H9 (cell line): ENCODE data around the gene CFAP57. TPM values are rescaled to one million over a fixed set of nuclear protein-coding genes. Genes with fewer than 3 reads are reported as not detected.
A peak's percentile ranks its signal among the peaks of the same experiment; 100 is the strongest.

Experiments
- DNase-seq: peaks from one replicate; pipeline ENCODE4 v3.0.0-alpha.2; 2017
- H2AFZ ChIP-seq: one replicate; pipeline ENCODE4 v1.6.1; 2013; ENCODE audit warnings: mild to moderate bottlenecking, low read length, control low read depth, moderate library complexity
- H2AK5ac ChIP-seq: 2 replicates; pipeline ENCODE4 v1.6.1; 2013; ENCODE audit warnings: low read length, control low read depth, mixed read lengths; ENCODE audit not compliant: insufficient read length
- H2BK120ac ChIP-seq: one replicate; pipeline ENCODE4 v1.6.1; 2013; ENCODE audit warnings: low read depth, mild to moderate bottlenecking, low read length, control low read depth, inconsistent platforms; ENCODE audit not compliant: poor library complexity, severe bottlenecking
- H2BK12ac ChIP-seq: 2 replicates; pipeline ENCODE4 v1.6.1; 2013; ENCODE audit warnings: low read length, control low read depth, mixed read lengths, low read depth; ENCODE audit not compliant: insufficient read length
- H2BK15ac ChIP-seq: 2 replicates; pipeline ENCODE4 v1.6.1; 2013; ENCODE audit warnings: low read depth, low read length, control low read depth
- H2BK20ac ChIP-seq: one replicate; pipeline ENCODE4 v1.6.1; 2013; ENCODE audit warnings: low read depth, mild to moderate bottlenecking, low read length, control low read depth, inconsistent platforms; ENCODE audit not compliant: poor library complexity, severe bottlenecking
- H2BK5ac ChIP-seq: 2 replicates; pipeline ENCODE4 v1.6.1; 2013; ENCODE audit warnings: low read length, control low read depth, mixed read lengths; ENCODE audit not compliant: insufficient read length
- H3K14ac ChIP-seq: 2 replicates; pipeline ENCODE4 v1.6.1; 2013; ENCODE audit warnings: low read length, control low read depth; ENCODE audit not compliant: insufficient read depth
- H3K18ac ChIP-seq: 2 replicates; pipeline ENCODE4 v1.6.1; 2013; ENCODE audit warnings: low read depth, mild to moderate bottlenecking, mixed read lengths, low read length, control low read depth; ENCODE audit not compliant: insufficient read length
- H3K23ac ChIP-seq: 2 replicates; pipeline ENCODE4 v1.6.1; 2013; ENCODE audit warnings: low read length, control low read depth, mixed read lengths, low read depth; ENCODE audit not compliant: insufficient read length
- H3K23me2 ChIP-seq: 2 replicates; pipeline ENCODE4 v1.6.1; 2013; ENCODE audit warnings: low read depth, mild to moderate bottlenecking, mixed read lengths, low read length, control low read depth; ENCODE audit not compliant: insufficient read length, poor library complexity, severe bottlenecking
- H3K27ac ChIP-seq: 2 replicates; pipeline ENCODE4 v1.5.1; 2013; ENCODE audit warnings: low read length, control low read depth, mixed read lengths, low read depth; ENCODE audit not compliant: insufficient read length
- H3K27me3 ChIP-seq: 2 replicates; pipeline ENCODE4 v1.6.1; 2013; ENCODE audit warnings: low read length, control low read depth, inconsistent platforms; ENCODE audit not compliant: insufficient read depth
- H3K4ac ChIP-seq: 2 replicates; pipeline ENCODE4 v1.6.1; 2013; ENCODE audit warnings: low read depth, mild to moderate bottlenecking, control low read depth, inconsistent platforms, low read length, moderate library complexity
- H3K4me1 ChIP-seq: 2 replicates; pipeline ENCODE4 v1.6.1; 2013; ENCODE audit warnings: low read length, control low read depth, inconsistent platforms; ENCODE audit not compliant: insufficient read depth
- H3K4me2 ChIP-seq: 2 replicates; pipeline ENCODE4 v1.6.1; 2013; ENCODE audit warnings: low read length, control low read depth, mixed read lengths; ENCODE audit not compliant: insufficient read length, insufficient read depth
- H3K56ac ChIP-seq: 2 replicates; pipeline ENCODE4 v1.6.1; 2013; ENCODE audit warnings: low read depth, mild to moderate bottlenecking, mixed read lengths, low read length, control low read depth; ENCODE audit not compliant: insufficient read length
- H3K79me1 ChIP-seq: 2 replicates; pipeline ENCODE4 v1.6.1; 2013; ENCODE audit warnings: low read depth, mild to moderate bottlenecking, moderate library complexity, low read length, control low read depth, inconsistent platforms; ENCODE audit not compliant: insufficient read depth, poor library complexity, severe bottlenecking
- H3K79me2 ChIP-seq: 2 replicates; pipeline ENCODE4 v1.6.1; 2013; ENCODE audit warnings: low read length, control low read depth, inconsistent platforms; ENCODE audit not compliant: insufficient read depth
- H3K9ac ChIP-seq: 2 replicates; pipeline ENCODE4 v1.6.1; 2013; ENCODE audit warnings: low read length, control low read depth, mixed read lengths; ENCODE audit not compliant: insufficient read length; ENCODE audit errors: extremely low read depth
- H3K9me3 ChIP-seq: one replicate; pipeline ENCODE4 v1.6.1; 2013; ENCODE audit warnings: low read depth, low read length, inconsistent platforms; ENCODE audit not compliant: control insufficient read depth
- H3T11ph ChIP-seq: one replicate; pipeline ENCODE4 v1.6.1; 2013; ENCODE audit warnings: mild to moderate bottlenecking, low read length, control low read depth, inconsistent platforms
- H4K20me1 ChIP-seq: one replicate; pipeline ENCODE4 v1.6.1; 2013; ENCODE audit not compliant: control insufficient read depth, insufficient read length, insufficient read depth
- H4K5ac ChIP-seq: 2 replicates; pipeline ENCODE4 v1.6.1; 2013; ENCODE audit warnings: low read depth, mild to moderate bottlenecking, mixed read lengths, low read length, control low read depth; ENCODE audit not compliant: insufficient read length
- H4K8ac ChIP-seq: replicated peaks from 2 replicates; pipeline ENCODE4 v1.6.1; 2013; ENCODE audit warnings: low read length, control low read depth, mixed read lengths, low read depth; ENCODE audit not compliant: insufficient read length
- H4K91ac ChIP-seq: 2 replicates; pipeline ENCODE4 v1.6.1; 2013; ENCODE audit warnings: low read depth, mild to moderate bottlenecking, moderate library complexity, mixed read lengths, low read length, control low read depth; ENCODE audit not compliant: insufficient read length
- H3K27ac Mint-ChIP-seq, 3 experiments: 2 replicates in 2 of 3; 3 replicates in 1 of 3; pipeline ENCODE4 v1.8.0; 2020 to 2021; ENCODE audit warnings: mixed read lengths in 3 of 3, mild to moderate bottlenecking in 1 of 3, moderate library complexity in 1 of 3
- H3K27me3 Mint-ChIP-seq: 2 replicates; pipeline ENCODE4 v1.8.0; 2021; ENCODE audit warnings: low read depth, mild to moderate bottlenecking, moderate library complexity, mixed read lengths
- H3K36me3 Mint-ChIP-seq, 3 experiments: 2 replicates in 2 of 3; 3 replicates in 1 of 3; pipeline ENCODE4 v1.8.0; 2020 to 2021; ENCODE audit warnings: low read depth in 3 of 3, mixed read lengths in 3 of 3; ENCODE audit not compliant: insufficient read depth in 1 of 3
- H3K4me1 Mint-ChIP-seq, 2 experiments: 2 replicates each; pipeline ENCODE4 v1.8.0; 2020; ENCODE audit warnings: mixed read lengths in 2 of 2
- H3K4me3 Mint-ChIP-seq, 2 experiments: 2 replicates in 1 of 2; 3 replicates in 1 of 2; pipeline ENCODE4 v1.8.0; 2020 to 2021; ENCODE audit warnings: mild to moderate bottlenecking in 2 of 2, mixed read lengths in 2 of 2, moderate library complexity in 1 of 2
- H3K9me3 Mint-ChIP-seq, 2 experiments: 2 replicates in 1 of 2; 3 replicates in 1 of 2; pipeline ENCODE4 v1.8.0; 2020; ENCODE audit warnings: mild to moderate bottlenecking in 2 of 2, mixed read lengths in 2 of 2, moderate library complexity in 1 of 2
- CTCF ChIP-seq: fragments of 200-600 bp; sonication (generic); conservative IDR thresholded peaks from 3 replicates; pipeline ENCODE4 v1.8.0; 2021; ENCODE audit warnings: antibody characterized with exemption, mild to moderate bottlenecking
- WGBS: extraction: QIAGEN DNeasy Blood & Tissue Kit; methylation state at CpG from one replicate; pipeline ENCODE4 v1.1.7; 2013; ENCODE audit warnings: missing lambda C conversion rate, low lambda C conversion rate, mixed read lengths; ENCODE audit not compliant: insufficient read length; ENCODE audit errors: extremely low coverage; 5-methylcytosine and 5-hydroxymethylcytosine counted together
- total RNA-seq: library from RNA; stranded (reverse); gene quantifications from 2 replicates; pipeline ENCODE4 v1.2.1, GENCODE V29; 2021

The CFAP57 gene
- total RNA-seq, 1 experiment from 2014 or later = 0.33 TPM

GRCh38 chr1:43302201-43302600, 130.1 kb downstream of the CFAP57 start:
- H2BK120ac ChIP-seq = no peak overlapping the region
- no peaks in the 10 kb centered on the region for H3K23me2 ChIP-seq
- no peak overlapping the region for H3K14ac ChIP-seq
- H3K4ac ChIP-seq = no peak overlapping the region
- H2BK20ac ChIP-seq = no peak overlapping the region
- no peak overlapping the region for H3K27ac ChIP-seq
- H3K27me3 Mint-ChIP-seq = peaks cover 9% of the 10 kb centered on the region
- H4K8ac ChIP-seq = no peak overlapping the region
- no peaks in the 10 kb centered on the region for H3K79me2 ChIP-seq
- no peak overlapping the region for H3K9ac ChIP-seq
- no peak overlapping the region for H2BK12ac ChIP-seq
- H3K4me1 Mint-ChIP-seq = peaks cover 27 to 40% of the 10 kb centered on the region in 2 experiments
- H3K18ac ChIP-seq = no peak overlapping the region
- H3K4me3 Mint-ChIP-seq = no peak overlapping the region
- H4K91ac ChIP-seq = no peak overlapping the region
- no peak overlapping the region for H3K56ac ChIP-seq
- no peak overlapping the region for H2AFZ ChIP-seq
- no peaks in the 10 kb centered on the region for H3K27me3 ChIP-seq
- H3K4me2 ChIP-seq = no peak overlapping the region
- H4K20me1 ChIP-seq = no peaks in the 10 kb centered on the region
- H2AK5ac ChIP-seq = no peak overlapping the region
- no peaks in the 10 kb centered on the region for H3K9me3 Mint-ChIP-seq
- H3K23ac ChIP-seq = no peak overlapping the region
- H4K5ac ChIP-seq = no peak overlapping the region
- no peak overlapping the region for H2BK5ac ChIP-seq
- no peak for DNase-seq
- no peak for TF ChIP-seq CTCF
- no peaks in the 10 kb centered on the region; the same call in 1 of the 2 replicates for H3K4me1 ChIP-seq
- no peaks in the 10 kb centered on the region; a peak in 1 of 7 replicates for H3K36me3 Mint-ChIP-seq
- no peaks in the 10 kb centered on the region for H3K79me1 ChIP-seq
- H3K27ac Mint-ChIP-seq = peak overlapping the region in 1 of 3 experiments; percentile 10; a peak in 2 of 7 replicates
- H3T11ph ChIP-seq = no peak overlapping the region
- no peak overlapping the region for H2BK15ac ChIP-seq
- H3K9me3 ChIP-seq = no peaks in the 10 kb centered on the region
- no CpG with 5 or more reads among the region's 1 CpG for WGBS
